ENCODE results near the gene NLRP14. TPM values are rescaled to one million over a fixed set of nuclear protein-coding genes. Genes with fewer than 3 reads are reported as not detected.

The NLRP14 gene
- total RNA-seq, 1 donor from 2014 or later = under 0.01 TPM

- Histone ChIP-seq H3K27me3 (ENCODE audit: control insufficient read depth, insufficient read depth, low read length) (no peaks in the 10 kb centered on the region), H3K4me3 (ENCODE audit: low read depth, low read length) (no peak overlapping the region), H3K36me3 (ENCODE audit: control insufficient read depth, insufficient read depth, low read length) (no peaks in the 10 kb centered on the region)
- TF ChIP-seq CTCF (IDR thresholded peaks at IDR 0.05; ENCODE audit: insufficient read depth, low read length, severe bottlenecking) = no peak
- FAIRE-seq (no peak), DNase-seq (ENCODE audit: low read depth) (peak; percentile 84)
Measured at GRCh38 chr11:6992457-6993417, 27.5 kb upstream of the NLRP14 start.

GRCh38 chr11:6995703-6996102 is 24.6 kb upstream of the NLRP14 start:
- no peaks in the 10 kb centered on the region for H3K36me3 ChIP-seq (ENCODE audit: control insufficient read depth, insufficient read depth, low read length)
- no peak for TF ChIP-seq CTCF (IDR thresholded peaks at IDR 0.05; ENCODE audit: insufficient read depth, low read length, severe bottlenecking)
- H3K27me3 ChIP-seq (ENCODE audit: control insufficient read depth, insufficient read depth, low read length) = no peaks in the 10 kb centered on the region
- DNase-seq (ENCODE audit: low read depth) = no peak
- no peak for FAIRE-seq
- no peak overlapping the region for H3K4me3 ChIP-seq (ENCODE audit: low read depth, low read length)

- Histone ChIP-seq H3K4me3 (ENCODE audit: low read depth, low read length) (no peak overlapping the region), H3K27me3 (ENCODE audit: control insufficient read depth, insufficient read depth, low read length) (no peaks in the 10 kb centered on the region), H3K36me3 (ENCODE audit: control insufficient read depth, insufficient read depth, low read length) (no peaks in the 10 kb centered on the region)
- TF ChIP-seq CTCF (IDR thresholded peaks at IDR 0.05; ENCODE audit: insufficient read depth, low read length, severe bottlenecking) = no peak
- FAIRE-seq (no peak), DNase-seq (ENCODE audit: low read depth) (peak; percentile 69)
Measured at GRCh38 chr11:7004482-7004881, 15.8 kb upstream of the NLRP14 start.

- DNase-seq (ENCODE audit: low read depth) = no peak
- Histone ChIP-seq H3K4me3 (ENCODE audit: low read depth, low read length) (no peak overlapping the region), H3K27me3 (ENCODE audit: control insufficient read depth, insufficient read depth, low read length) (no peaks in the 10 kb centered on the region), H3K36me3 (ENCODE audit: control insufficient read depth, insufficient read depth, low read length) (no peaks in the 10 kb centered on the region)
- no peak for FAIRE-seq
- no peak for TF ChIP-seq CTCF (IDR thresholded peaks at IDR 0.05; ENCODE audit: insufficient read depth, low read length, severe bottlenecking)
Measured at GRCh38 chr11:7014118-7014517, 6.2 kb upstream of the NLRP14 start.

- DNase-seq (ENCODE audit: low read depth) (peak; percentile 90), FAIRE-seq (no peak)
- Histone ChIP-seq H3K4me3 (ENCODE audit: low read depth, low read length) (no peak overlapping the region), H3K36me3 (ENCODE audit: control insufficient read depth, insufficient read depth, low read length) (no peaks in the 10 kb centered on the region), H3K27me3 (ENCODE audit: control insufficient read depth, insufficient read depth, low read length) (no peaks in the 10 kb centered on the region)
- no peak for TF ChIP-seq CTCF (IDR thresholded peaks at IDR 0.05; ENCODE audit: insufficient read depth, low read length, severe bottlenecking)
Measured at GRCh38 chr11:7016011-7016410, 4.3 kb upstream of the NLRP14 start.

Data from bronchial epithelial cell (primary cell).